ENCODE data around the gene C6orf120. TPM values are rescaled to one million over a fixed set of nuclear protein-coding genes. Genes with fewer than 3 reads are reported as not detected.

The C6orf120 gene
- total RNA-seq, 1 experiment from 2014 or later: 18.6 TPM

DNA sequence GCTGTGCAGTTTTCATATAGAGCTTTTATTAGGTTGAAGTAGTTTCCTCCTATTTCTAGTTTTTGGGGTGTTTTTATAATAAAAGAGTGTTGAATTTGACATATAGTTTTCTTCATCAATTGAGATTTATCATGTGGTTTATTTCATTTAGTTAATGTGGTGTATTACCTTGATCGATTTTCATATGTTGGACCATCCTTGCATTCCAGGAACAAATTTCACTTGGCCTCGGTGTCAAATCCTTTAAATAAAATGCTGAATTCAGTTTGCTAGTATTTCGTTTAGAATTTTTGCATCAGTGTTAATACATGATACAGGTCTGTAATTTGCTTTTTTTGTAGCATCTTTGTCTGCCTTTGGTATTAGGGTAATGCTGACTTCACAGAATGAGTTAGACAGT, 43.5 kb downstream of the C6orf120 start:
- Histone ChIP-seq H3K4me2 (ENCODE audit: low read length) (no peak overlapping the region), H4K20me1 (ENCODE audit: low read length) (no peaks in the 10 kb centered on the region), H3K4me1 (ENCODE audit: insufficient read depth, low read length) (no peaks in the 10 kb centered on the region; the same call in 1 of the 2 replicates), H3K9me2 (replicated peaks; ENCODE audit: low read length) (no peaks in the 10 kb centered on the region), H3K9me3 (ENCODE audit: low read length) (no peaks in the 10 kb centered on the region), H3K79me2 (ENCODE audit: low read length) (peaks cover 8% of the 10 kb centered on the region), H3K9ac (ENCODE audit: low read length) (no peak overlapping the region), H3K36me3 (ENCODE audit: low read depth, low read length) (no peaks in the 10 kb centered on the region), H3K27ac (ENCODE audit: low read length) (no peak overlapping the region), H2AFZ (ENCODE audit: low read length) (no peak overlapping the region), H3F3A (ENCODE audit: low read length, unreplicated experiment) (no peaks in the 10 kb centered on the region), H3K4me3 (ENCODE audit: low read length) (no peak overlapping the region), H3K27me3 (ENCODE audit: low read length) (no peaks in the 10 kb centered on the region)
- ChIA-PET POLR2A (ENCODE audit: unreplicated experiment) (no interaction called here), CTCF (no interaction called here)
- DNase-seq (no peak), ATAC-seq (no peak)
- intact Hi-C loops (cut with micrococcal nuclease): no loop called here
- BruUV-seq (replicated peaks): no TSS peak
- no peak for TF ChIP-seq EZH2phosphoT487 (IDR thresholded peaks at IDR 0.05; ENCODE audit: borderline replicate concordance, low read length)
- no peak for TF ChIP-seq EZH2 (IDR thresholded peaks at IDR 0.05; ENCODE audit: low read length, unreplicated experiment)
- TF ChIP-seq, protein P1, sequence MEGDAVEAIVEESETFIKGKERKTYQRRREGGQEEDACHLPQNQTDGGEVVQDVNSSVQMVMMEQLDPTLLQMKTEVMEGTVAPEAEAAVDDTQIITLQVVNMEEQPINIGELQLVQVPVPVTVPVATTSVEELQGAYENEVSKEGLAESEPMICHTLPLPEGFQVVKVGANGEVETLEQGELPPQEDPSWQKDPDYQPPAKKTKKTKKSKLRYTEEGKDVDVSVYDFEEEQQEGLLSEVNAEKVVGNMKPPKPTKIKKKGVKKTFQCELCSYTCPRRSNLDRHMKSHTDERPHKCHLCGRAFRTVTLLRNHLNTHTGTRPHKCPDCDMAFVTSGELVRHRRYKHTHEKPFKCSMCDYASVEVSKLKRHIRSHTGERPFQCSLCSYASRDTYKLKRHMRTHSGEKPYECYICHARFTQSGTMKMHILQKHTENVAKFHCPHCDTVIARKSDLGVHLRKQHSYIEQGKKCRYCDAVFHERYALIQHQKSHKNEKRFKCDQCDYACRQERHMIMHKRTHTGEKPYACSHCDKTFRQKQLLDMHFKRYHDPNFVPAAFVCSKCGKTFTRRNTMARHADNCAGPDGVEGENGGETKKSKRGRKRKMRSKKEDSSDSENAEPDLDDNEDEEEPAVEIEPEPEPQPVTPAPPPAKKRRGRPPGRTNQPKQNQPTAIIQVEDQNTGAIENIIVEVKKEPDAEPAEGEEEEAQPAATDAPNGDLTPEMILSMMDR (conservative IDR thresholded peaks at IDR 0.05; ENCODE audit: low read depth, low read length): no peak

DNA sequence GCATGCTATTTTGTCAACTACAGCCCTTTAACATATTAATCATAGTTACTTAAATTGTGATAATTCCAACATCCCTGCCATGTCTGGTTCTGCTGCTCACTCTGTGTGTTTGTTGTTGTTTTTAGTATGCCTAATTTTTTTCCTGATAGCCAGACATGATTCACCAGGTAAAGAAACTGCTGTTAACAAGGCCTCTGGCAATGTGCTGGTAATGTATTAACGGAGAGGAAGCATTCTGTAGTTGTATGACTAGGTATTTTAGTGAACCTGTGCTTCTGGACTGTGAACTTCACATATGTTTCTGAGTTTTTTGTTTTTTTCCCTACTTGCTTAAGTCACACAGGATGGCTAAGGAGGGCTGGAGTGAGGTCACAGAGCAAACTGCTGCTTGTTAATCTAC, 44.6 kb downstream of the C6orf120 start:
- ATAC-seq: no peak
- Histone ChIP-seq H3K4me1 (ENCODE audit: insufficient read depth, low read length) (no peaks in the 10 kb centered on the region; the same call in 1 of the 2 replicates), H4K20me1 (ENCODE audit: low read length) (no peaks in the 10 kb centered on the region), H3K79me2 (ENCODE audit: low read length) (peaks cover 17% of the 10 kb centered on the region), H3K4me3 (ENCODE audit: low read length) (no peak overlapping the region), H2AFZ (ENCODE audit: low read length) (no peak overlapping the region), H3K36me3 (ENCODE audit: low read depth, low read length) (no peaks in the 10 kb centered on the region), H3K9me3 (ENCODE audit: low read length) (no peaks in the 10 kb centered on the region), H3K9ac (ENCODE audit: low read length) (no peak overlapping the region), H3K27me3 (ENCODE audit: low read length) (no peaks in the 10 kb centered on the region), H3F3A (ENCODE audit: low read length, unreplicated experiment) (no peaks in the 10 kb centered on the region), H3K4me2 (ENCODE audit: low read length) (no peak overlapping the region), H3K9me2 (replicated peaks; ENCODE audit: low read length) (no peaks in the 10 kb centered on the region), H3K27ac (ENCODE audit: low read length) (no peak overlapping the region)
- no peak for DNase-seq
- POLR2A ChIA-PET (ENCODE audit: unreplicated experiment): no interaction called here
- intact Hi-C loops (cut with micrococcal nuclease): no loop called here
- BruUV-seq (replicated peaks): no TSS peak
- CTCF ChIA-PET: no interaction called here
- no peak for TF ChIP-seq EZH2 (IDR thresholded peaks at IDR 0.05; ENCODE audit: low read length, unreplicated experiment)
- TF ChIP-seq, protein P1 (conservative IDR thresholded peaks at IDR 0.05; ENCODE audit: low read depth, low read length): no peak
- no peak for TF ChIP-seq EZH2phosphoT487 (IDR thresholded peaks at IDR 0.05; ENCODE audit: borderline replicate concordance, low read length)

DNA sequence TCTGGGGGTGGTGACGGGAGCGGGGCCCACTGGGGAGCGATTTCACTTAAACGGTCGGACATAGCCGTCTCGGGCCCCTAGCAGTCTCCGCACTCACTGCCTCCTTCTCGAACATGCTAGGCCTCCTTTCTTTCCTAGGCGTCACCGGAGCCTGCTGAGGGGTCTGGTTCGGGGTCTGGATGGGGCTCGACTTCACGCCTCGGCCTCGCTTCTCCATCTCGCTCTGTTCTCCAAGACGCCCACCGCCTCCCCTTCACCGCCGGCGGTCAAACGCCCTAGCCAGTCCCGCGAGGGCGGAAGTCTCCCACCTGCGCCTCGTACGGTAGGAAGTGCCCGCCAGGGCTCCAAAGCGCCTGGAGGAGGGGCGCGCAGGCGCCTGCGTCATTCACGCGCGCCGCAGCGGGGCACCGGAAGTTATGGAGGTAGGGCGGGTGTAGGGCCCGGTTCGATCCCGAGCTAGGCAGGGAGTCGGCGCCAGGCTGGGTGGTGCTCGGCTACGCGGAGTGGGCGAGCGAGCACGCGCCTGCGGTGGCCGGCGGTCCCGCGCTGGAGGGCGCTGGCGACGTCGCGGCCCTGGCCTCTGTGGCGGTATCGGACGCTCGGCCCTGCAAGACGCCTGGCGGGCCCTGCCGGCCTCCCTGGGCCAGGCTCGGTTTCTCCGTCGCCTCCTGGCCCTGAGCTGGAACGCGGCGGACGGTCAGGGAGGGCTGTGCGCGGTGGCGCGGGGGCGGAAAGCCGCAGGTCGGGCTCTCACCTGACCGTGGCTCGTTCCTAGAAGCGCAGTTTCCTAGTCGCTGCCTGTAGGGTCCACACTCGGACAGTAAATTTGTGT, 49.5 kb downstream of the C6orf120 start, which contains the start of the genes DYNLT2 and ERMARD:
Gene DYNLT2 (minus strand): TSS at position 331 of the 832 bp plus-strand sequence. CDS start 114 bp downstream, at position 217.
Gene ERMARD (plus strand): TSS at position 381 of the 832 bp plus-strand sequence. CDS start 36 bp downstream, at position 417.
- no peaks in the 10 kb centered on the region for H3K27me3 ChIP-seq (ENCODE audit: low read length)
- BruUV-seq (replicated peaks): no TSS peak
- peaks cover 8% of the 10 kb centered on the region; the same call in 1 of the 2 replicates for H3K4me1 ChIP-seq (ENCODE audit: insufficient read depth, low read length)
- no peaks in the 10 kb centered on the region for H4K20me1 ChIP-seq (ENCODE audit: low read length)
- ChIA-PET CTCF (no interaction called here), POLR2A (ENCODE audit: unreplicated experiment) (interaction anchor here (0.6 kb wide), 1 partner anchor 541 kb away, joined by 5 read pairs; no protein-coding TSS in a partner anchor)
- TF ChIP-seq EZH2phosphoT487 (IDR thresholded peaks at IDR 0.05; ENCODE audit: borderline replicate concordance, low read length) (no peak), EZH2 (IDR thresholded peaks at IDR 0.05; ENCODE audit: low read length, unreplicated experiment) (no peak)
- TF ChIP-seq, protein P1 (conservative IDR thresholded peaks at IDR 0.05; ENCODE audit: low read depth, low read length): no peak
- H2AFZ ChIP-seq (ENCODE audit: low read length): peak within 1 kb of the TSS; percentile 79
- peak within 1 kb of the TSS; percentile 83 for H3K4me3 ChIP-seq (ENCODE audit: low read length)
- peak within 1 kb of the TSS; percentile 99 for H3K4me2 ChIP-seq (ENCODE audit: low read length)
- no peaks in the 10 kb centered on the region for H3K9me3 ChIP-seq (ENCODE audit: low read length)
- peaks cover 28% of the 10 kb centered on the region for H3K79me2 ChIP-seq (ENCODE audit: low read length)
- H3F3A ChIP-seq (ENCODE audit: low read length, unreplicated experiment): no peaks in the 10 kb centered on the region
- H3K9ac ChIP-seq (ENCODE audit: low read length): peak within 1 kb of the TSS; percentile 93
- intact Hi-C loops (cut with micrococcal nuclease): loop anchor here (2.0 to 5.0 kb wide), 2 partner anchors 29 to 49 kb away; partner anchors contain the start of genes C6orf120 and WDR27
- peak within 1 kb of the TSS; percentile 70 for H3K27ac ChIP-seq (ENCODE audit: low read length)
- H3K9me2 ChIP-seq (replicated peaks; ENCODE audit: low read length): no peaks in the 10 kb centered on the region
- ATAC-seq: peak; percentile 90
- DNase-seq: peak; percentile 92
- no peaks in the 10 kb centered on the region for H3K36me3 ChIP-seq (ENCODE audit: low read depth, low read length)

Measured in PC-3 (cell line).